ENCODE data around the gene PLA2G5.

Gene PLA2G5

DNA sequence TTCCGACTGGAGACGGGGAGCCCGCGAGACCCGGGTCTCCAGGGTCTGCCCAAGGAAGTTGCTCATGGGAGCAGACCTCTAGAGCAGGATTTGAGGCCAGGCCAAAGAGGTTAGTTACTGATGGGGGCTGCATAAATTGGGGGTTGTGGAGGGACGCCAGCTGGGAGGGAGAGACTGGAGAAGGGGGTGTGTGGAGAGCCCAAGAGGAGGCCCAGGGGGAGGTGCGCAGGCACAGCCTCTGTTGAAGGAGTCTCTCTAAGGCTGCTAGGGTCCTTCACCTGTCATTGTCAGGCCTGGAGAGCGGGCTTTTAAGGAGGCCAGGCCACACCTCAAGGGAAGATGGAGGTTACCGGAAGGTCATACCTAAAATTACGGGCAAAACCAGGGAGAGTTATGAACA, 363 bp downstream of the PLA2G5 start:
- DNase-seq, result no peak

DNA sequence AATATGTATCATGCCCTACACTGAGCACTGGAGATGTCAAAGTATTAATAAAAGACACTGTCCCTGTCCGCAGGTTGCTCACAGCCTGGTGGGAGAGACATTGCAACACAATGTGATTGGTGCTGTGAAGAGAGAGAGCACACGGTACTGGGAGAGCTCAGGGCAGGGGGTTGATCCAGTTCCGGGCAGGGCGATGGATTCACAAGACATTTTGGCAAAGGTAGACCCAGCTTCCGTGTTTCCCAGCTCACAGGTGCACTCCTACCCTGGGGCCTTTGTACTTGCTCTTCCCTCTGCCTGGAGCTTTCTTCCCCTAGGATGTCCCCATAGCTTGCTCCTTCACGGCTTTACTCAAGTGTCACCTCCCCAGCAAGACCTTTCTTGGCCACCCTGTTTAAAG, 1.4 kb downstream of the PLA2G5 start:
- DNase-seq, result no peak

DNA sequence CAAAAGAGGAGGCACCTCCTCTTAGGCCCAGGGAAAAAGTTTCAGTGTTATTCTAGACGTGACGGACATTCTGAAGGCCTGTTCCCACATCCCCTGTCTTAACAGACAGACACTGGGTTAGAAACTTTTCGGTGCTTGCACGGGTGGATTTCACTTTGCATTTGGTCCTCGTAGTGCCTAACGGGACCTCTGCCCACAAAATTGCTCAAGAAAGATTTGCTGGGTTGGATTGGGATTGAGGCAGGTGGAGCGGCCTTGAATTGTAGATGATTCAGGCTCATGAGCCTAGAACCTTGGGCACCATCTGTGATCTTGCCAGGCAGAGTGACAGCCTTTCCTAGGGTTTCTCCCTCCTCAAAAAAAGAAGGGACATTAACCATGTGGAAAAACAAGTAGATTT, 2.8 kb downstream of the PLA2G5 start:
- DNase-seq, result no peak

DNA sequence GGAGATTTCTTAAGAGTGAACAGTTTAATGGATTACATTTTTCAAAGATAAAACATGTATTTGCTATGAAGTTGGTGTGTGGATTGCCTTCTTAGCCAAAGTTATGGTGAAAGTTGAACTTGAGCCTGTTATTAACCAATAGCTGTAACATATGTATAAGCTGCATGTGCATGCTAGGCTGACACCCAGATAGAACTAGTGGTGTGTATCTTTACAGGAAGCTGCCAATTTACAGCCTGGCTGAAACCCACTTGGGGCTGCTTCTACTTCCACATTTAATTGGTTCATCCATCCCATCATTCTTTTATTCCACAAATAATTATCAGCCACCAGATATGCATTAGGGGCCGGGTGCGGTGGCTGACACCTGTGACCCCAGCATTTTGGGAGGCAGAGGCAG, 3.3 kb downstream of the PLA2G5 start:
- DNase-seq, result no peak

DNA sequence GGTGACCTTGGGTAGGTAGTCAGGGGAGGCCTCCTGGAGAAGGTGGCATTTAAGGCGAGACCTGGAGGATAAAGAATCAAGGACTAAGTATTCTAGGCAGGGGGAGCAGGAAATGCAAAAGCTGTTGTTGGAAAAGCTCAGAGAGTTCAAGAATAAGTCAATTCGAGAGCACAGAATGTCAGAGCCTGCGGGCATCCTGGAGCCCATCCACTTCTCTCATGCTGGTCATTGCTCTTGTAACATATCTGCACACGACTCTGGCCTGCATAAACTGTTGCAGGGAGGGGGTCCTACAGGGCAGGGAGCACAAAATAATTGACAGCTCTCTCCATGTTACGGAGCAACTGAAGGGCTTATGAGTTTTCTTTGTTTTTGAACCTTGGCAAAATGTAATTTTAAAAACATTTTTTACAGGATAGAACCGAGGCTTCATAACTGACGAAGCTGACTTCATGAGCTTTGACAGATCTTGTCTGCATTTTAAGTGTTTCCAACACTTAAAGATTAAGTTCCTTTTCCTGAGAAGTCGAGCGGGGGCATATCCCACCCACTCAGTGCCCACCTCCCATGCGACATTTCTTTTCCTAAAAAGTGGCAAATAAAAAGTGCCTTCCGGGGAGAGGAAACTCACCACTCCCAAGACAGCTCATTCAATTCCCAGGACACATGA, 4.2 kb downstream of the PLA2G5 start:
- no peak for DNase-seq

DNA sequence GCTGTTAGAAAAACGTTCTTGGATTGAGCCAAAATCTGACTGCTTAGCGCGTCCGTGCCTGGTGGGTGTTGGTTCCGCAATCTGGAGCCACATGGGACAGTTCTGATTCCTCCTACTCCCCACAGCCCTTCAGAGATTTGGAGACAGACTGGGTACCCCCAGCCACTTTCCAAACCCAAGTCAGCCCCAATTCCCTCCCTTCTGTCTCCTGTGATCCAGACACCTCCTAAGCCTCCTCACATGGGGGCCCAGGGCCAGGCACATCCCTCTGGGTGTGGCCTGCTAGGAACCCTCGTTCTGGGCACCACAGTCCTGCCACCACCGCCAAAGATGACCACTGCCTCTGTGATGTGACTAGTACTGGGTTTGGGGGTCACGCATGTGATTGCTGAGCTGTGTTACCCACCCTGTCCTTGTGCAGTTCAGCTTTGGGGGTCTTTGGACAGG, 4.8 kb downstream of the PLA2G5 start:
- DNase-seq, result no peak

DNA sequence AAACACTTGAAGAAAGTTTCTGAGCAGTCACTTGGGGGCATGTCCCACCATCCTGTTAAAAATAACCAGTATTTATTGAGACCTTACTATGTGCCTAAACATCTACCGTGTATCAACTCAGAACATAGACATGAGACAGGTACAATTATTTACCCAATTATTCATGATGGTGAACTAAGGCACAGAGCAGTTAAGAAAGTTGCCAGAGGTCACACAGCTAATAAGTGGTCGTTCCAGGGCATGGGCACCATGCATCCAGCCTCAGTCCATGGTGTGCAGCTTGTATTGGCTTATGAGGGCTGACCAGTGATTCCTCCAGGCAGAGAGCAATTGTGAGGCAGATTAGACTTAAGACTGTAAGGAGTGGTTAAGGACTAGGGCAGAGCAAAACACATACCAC, 5.4 kb downstream of the PLA2G5 start:
- DNase-seq, result no peak

DNA sequence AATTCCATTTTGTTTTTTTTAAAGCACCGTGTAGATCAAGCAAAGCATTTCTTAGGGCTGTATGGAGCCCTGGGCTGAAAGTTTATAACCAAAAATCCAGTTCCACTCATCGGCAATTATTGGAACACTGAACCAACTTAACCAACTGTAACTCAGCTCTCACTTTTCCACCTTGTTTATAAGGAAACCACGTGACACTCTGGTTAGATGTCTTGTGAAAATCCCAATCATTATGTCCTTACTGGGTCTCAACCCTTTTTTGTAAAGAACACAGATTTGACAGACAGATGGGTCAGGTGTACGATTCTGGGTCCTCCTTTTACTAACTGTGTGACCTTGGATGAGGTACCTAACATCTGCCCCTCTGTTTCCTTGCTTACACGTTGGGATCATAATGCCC, 6.2 kb downstream of the PLA2G5 start:
- no peak for DNase-seq

DNA sequence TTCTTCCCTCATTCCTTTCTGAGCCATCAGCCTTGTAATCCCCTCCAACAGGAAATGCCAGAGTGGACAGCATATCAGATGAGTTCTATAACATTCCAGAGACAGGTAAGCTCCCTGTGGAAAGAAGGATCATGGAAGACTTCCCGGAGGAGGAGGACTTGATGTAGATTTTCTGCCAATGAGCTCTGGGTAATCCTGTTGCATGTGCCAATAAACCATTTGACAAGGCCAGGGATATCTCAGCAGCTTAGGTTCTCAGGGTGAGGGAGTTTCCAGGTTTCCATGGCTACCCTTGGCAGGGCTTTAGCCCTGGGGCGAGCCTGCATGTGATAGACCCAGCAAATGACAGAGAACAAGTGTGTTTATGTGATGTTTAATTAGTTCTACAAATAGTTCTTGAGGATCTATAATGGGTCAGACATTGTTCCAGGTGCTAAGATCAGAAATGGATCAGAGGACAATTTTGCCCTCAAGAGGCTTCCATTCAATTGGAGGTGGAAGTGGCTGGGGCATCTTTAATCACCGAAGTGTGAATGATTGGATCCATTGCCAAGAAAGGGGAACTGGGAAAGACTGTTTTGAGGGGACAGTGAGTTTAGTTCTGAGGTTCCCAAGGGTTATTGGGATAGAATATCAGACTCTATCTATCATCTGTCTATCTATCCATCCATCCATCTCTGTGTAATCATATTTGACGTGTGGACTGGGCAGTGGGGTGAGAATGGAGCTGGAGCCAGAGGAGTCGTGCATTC, 6.9 kb downstream of the PLA2G5 start:
- no peak for DNase-seq

DNA sequence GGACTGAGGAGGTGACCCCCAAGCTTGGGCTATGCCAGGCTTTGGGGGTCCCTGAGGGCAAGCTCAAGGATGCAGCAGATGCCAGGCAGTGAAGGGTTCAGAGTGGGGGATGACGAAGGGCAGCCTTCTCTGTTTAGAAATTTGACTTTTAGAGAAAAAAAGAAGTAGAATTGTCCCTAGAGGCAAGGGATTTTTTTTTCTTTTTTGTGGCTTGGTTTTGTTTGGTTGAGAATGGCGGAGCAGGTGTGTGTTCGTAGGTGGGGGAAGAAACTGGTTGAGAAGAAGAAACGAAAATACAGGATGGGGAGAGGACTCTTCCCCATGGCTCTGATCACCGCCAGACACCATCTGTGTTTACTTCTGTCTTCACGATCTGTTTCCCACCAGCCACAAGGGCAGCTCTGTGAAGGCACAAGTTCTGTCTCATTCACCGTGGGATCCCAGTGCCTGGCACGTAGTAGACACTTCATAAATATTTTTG, 8.2 kb downstream of the PLA2G5 start:
- no peak for DNase-seq

DNA sequence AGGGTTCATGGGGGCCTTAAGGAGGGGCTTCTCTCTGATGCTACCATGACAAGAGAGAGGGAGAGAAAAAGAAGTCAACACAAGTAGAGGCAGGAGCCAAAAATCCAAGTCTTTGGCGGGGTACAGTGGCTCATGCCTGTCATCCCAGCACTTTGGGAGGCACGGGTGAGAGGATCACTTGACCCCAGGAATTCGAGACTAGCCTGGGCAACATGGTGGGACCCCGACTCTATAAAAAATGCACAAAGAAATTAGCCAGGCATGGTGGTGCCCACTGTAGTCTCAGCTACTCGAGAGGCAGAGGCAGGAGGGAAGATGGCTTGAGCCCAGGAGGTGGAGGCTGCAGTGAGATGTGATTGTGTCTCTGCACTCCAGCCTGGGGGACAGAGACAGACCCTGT, 8.7 kb downstream of the PLA2G5 start:
- DNase-seq, result no peak

DNA sequence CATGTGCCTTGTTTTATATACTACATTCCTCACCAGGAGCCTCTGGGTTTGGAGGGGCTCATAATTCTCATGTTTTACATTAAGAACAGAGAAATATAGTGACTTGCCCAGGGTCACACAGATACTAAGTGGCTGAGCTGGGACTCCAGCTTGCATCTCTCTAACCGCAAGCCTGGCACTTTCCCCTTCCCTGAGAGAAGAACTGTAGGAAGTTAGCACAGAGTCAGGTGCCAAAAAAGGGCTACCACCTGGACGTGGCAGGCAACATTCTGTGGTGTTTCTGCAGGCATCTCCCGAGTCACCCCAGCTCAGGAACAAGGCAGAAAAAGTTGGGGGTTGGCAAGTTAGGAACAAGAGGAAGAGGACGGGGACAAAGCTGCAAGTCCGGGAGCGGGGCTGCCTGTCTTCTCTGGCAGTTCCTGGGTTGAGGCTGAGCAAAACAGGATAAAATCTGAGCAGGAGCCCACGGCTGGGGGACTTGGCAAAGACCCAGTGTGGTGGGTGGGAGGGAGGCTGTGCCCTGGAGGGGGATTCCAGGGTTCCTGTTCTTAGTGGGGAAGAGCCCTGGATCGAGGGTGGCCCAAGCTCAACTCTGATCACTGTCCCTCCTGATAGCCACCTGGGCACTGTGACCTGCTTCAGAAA, 9.8 kb downstream of the PLA2G5 start:
- DNase-seq, result no peak

DNA sequence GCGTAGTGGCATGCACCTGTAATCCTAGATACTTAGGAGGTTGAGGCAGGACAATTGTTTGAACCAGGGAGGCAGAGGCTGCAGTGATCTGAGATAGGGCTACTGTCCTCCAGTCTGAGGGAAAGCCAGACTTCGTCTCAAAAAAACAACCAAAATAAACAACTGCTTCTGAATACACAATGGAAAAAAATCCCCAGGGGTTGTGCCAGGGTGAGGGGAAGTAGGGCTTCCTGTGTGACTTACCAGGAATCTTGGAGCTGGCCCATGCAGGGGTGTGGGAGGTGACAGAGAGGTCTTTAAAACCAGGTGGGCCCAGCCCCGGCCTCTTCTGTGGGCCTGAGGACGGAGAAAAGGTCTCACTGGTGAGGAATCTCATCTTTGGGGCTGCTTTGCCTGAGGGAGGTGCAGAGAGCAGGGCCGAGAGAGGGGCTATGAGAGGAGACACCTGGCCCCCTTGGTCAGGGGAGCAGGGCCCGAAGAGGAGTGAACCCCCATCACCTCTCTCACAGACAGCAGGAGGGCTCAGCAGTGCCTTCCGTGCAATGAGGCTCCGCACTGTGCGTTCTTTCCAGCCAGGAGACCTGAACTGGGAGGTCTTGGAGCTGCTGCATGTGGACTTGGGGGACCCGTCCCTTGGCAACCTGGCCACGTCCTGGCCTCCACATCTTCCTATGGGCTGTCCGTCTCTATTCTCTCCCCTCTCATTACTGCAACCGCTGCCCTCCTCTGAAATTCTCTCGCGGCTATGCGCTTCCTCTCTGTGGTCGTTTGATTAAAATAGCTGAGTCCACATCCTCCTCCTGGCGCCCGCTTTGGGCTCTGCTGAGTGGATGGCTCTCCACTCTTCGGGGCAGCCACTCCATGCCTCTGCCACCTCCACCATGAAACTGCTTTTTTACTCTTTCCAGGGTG, 10.7 kb downstream of the PLA2G5 start:
- no peak for DNase-seq

DNA sequence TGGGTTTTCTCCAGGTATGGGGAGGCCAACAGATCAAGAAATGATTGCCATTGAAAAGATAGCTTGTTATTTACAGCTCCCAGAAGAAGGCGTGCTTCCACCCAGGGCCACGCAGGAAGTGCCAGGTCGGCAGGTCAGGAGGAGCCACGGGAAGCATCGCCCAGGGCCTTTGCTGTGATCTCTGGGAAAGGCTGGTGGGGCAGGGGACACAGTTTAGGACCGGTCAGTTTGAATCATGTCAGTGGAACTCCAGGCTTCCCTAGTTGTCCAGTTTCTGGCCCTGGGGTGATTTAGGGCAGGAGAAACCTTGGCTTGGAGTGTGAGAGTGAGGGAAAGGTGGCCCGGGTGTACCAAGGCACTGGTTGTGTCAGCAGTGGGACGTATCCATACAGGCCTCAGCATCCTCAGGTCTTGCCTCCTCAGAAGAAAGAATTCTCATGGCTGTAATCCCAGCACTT, 11.4 kb downstream of the PLA2G5 start:
- DNase-seq, result no peak

DNA sequence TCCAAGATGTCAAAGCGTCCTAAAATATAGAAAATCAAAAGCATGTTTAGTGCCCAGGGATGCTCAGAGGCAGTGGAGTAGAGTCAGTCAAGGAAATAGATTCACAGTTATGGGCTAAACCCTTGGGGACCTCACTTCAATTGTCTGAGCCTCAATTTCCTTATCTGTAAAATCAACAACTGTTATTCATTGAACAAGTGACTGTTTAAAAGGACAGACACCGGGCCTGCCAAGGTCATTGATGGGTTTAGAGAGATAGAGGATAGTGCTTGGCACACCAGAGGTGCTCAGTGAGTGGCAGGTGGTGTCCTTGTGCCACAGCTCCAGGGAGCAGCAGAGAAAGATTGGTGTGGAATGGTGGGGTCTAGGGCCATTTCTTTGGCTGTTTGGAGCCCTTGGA, 12.8 kb downstream of the PLA2G5 start:
- no peak for DNase-seq

DNA sequence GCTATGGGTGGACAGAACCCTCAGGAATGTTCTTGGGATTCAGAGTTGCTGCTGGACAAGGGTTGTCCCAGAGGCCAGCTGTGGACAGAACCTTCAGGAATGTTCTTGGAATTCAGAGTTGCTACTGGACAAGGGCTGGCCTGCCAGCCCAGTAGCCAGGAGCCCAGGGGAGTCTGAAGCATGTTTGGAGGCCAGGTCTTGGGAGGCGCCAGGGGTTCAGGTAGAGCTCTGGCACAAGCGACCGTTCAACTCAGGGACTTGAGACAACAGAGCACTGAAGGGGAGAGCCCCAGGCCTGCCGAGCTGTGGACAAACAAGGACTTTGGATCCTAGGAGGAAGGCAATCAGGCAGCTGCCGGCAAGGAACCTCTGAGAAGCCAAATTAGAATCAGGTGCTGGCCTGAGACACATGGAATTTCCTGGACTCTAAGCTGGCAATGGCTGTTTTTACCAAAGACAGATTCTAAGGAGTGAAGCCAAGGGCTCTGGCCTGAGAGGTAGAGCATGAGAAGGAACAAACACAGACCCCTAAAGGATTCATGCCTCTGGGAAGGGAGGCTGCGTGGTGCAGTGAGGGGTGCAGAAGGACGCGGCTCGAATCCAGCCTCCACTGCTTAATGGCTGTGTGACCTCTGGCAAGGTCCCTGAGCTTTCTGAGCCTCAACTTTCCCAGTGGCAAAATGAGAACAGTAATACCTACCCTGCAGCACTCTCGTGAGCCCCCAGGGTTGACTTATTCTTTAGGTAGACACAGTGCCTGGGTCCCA, 13.4 kb downstream of the PLA2G5 start:
- no peak for DNase-seq

DNA sequence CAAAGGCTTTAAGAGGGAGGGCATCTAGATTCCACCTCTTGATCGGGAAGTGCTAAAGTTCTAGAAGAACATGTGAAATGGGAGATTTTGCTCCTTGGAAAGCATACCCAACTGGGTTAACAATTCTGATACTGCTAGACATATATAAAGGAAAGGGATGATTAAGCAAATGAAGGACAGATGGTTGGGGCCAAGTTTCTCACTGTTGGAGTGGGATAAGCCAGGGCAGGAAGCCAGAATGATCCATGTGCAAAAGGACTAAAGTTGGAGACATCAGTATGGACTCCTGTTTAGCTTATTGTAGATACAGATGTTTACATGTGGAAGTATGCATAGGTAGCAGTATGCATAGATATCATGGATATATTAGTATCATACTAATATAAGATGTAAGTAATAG, 16.8 kb downstream of the PLA2G5 start:
- no peak for DNase-seq

DNA sequence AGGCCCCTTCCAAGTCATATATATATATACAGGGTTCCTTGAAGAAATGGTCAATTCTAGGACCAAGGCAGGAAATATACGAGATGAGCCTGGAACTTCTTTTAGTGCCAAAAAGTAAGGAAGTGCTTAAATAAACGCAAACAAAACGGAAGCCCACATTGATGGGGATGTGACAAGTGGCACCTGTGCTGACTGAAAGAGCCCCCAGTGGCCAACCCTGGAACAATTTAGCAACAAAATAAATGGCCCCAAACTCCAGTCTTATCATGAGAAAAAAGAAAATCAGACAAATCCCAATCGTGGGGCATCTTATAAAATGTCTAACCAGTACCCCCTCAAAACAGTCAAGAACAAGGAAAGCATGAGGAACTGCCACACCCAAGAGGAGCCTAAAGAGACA, 17.7 kb downstream of the PLA2G5 start:
- DNase-seq, result no peak

DNA sequence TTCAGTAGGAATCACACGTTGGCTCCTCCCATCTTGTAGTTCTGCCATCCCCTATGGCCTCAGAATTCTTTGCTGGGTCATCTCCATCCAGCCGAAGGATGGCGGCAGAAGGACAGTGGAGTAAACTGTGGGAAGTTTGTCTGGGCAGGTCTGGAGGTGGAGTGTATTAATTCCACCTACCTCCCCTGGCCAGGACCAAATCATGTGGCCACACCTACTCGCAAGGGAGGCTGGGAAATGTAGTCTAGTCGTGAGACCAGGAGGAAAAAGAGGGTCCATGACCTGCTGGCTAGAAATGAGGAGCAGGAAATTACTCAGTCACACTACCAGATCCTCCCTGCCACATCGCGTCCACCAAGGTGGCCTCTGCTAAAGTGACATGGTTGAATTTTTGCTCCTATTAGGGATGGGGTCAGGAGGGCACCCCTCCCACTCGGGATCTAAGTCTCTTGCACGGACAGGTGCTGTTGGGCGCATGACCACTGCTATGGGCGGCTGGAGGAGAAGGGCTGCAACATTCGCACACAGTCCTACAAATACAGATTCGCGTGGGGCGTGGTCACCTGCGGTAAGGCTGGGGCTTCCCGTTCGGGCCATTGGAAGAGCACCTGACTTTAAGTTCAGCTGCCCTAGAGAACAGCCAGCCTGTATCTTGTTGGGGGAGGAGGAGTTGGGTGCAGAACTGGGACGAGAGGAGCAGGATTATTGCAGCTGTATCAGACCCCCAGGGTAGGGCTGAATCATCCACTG, 19.5 kb downstream of the PLA2G5 start:
- no peak for DNase-seq

DNA sequence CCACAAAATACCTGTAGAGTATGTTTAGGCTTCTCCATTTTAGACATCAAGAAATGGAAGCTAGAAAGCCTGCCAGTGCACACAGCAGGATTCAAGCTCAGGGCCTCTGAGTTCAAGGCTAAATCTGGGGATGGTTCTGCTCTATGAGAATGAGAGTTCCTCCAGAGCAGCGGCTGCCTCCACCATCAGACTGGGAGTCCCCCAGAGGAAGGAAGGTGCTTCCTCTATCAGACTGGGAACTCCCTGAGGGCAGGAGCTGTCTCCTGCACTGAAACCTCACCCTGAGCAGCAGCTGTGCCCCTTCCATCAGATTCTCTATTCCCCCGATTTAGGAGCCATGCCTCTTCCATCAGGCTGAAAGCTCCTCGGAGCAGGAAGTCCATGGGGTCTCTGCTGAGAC, 20.1 kb downstream of the PLA2G5 start:
- no peak for DNase-seq

DNA sequence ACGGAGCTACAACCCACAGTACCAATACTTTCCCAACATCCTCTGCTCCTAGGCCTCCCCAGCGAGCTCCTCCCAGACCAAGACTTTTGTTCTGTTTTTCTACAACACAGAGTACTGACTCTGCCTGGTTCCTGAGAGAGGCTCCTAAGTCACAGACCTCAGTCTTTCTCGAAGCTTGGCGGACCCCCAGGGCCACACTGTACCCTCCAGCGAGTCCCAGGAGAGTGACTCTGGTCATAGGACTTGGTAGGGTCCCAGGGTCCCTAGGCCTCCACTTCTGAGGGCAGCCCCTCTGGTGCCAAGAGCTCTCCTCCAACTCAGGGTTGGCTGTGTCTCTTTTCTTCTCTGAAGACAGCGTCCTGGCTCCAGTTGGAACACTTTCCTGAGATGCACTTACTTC, 20.6 kb downstream of the PLA2G5 start:
- DNase-seq, result no peak

Data from stimulated activated CD4-positive, alpha-beta T cell treated with anti-CD3 and anti-CD28 coated beads, Interleukin-4, amount 100 ng/mL, for 1 hour (primary cell).